NCI-H446 (cell line): ENCODE results near the gene PRKX.
"Not testable (repeated sequence)": the region's sequence is repeated elsewhere in the genome, so short reads cannot be mapped to it uniquely, and the experiment has no call there.

Experiments
- DNase-seq, 2 experiments: peaks; one replicate each; lab custom pipeline; 2025; lab: John Stamatoyannopoulos, UW

PRKX gene

GRCh38 chrX:3711331-3711917 lies 2.0 kb downstream of the PRKX start:
- DNase-seq, result no peak

GRCh38 chrX:3707673-3708274 lies 5.7 kb downstream of the PRKX start:
- not testable (repeated sequence) for DNase-seq

GRCh38 chrX:3706481-3706880 lies 7.0 kb downstream of the PRKX start:
- DNase-seq, result no peak

GRCh38 chrX:3703251-3703650 lies 10.2 kb downstream of the PRKX start:
- not testable (repeated sequence) for DNase-seq

- DNase-seq, result not testable (repeated sequence)
Observed at GRCh38 chrX:3702095-3702494, 11.4 kb downstream of the PRKX start.

- DNase-seq, result not testable (repeated sequence)
Observed at GRCh38 chrX:3701445-3701928, 12.0 kb downstream of the PRKX start.

GRCh38 chrX:3699821-3700381 lies 13.5 kb downstream of the PRKX start:
- DNase-seq, result no peak

GRCh38 chrX:3697701-3698279 lies 15.7 kb downstream of the PRKX start:
- peak; percentile 26 to 82 for DNase-seq

GRCh38 chrX:3697220-3697684 lies 16.2 kb downstream of the PRKX start:
- no peak for DNase-seq

GRCh38 chrX:3695536-3695935 lies 17.9 kb downstream of the PRKX start:
- DNase-seq, result no peak

- DNase-seq, result no peak
Observed at GRCh38 chrX:3690140-3690539, 23.3 kb downstream of the PRKX start.

- not testable (repeated sequence) for DNase-seq
Observed at GRCh38 chrX:3683236-3683635, 30.2 kb downstream of the PRKX start.

- DNase-seq, result no peak
Observed at GRCh38 chrX:3680459-3680858, 33.0 kb downstream of the PRKX start.

GRCh38 chrX:3679669-3680068 lies 33.8 kb downstream of the PRKX start:
- DNase-seq, result no peak

GRCh38 chrX:3678328-3678727 lies 35.1 kb downstream of the PRKX start:
- DNase-seq, result no peak

GRCh38 chrX:3674881-3675280 lies 38.6 kb downstream of the PRKX start:
- DNase-seq, result no peak

- no peak for DNase-seq
Observed at GRCh38 chrX:3669841-3670475, 43.5 kb downstream of the PRKX start.

- no peak for DNase-seq
Observed at GRCh38 chrX:3666975-3667374, 46.5 kb downstream of the PRKX start.

GRCh38 chrX:3664921-3665320 lies 48.5 kb downstream of the PRKX start:
- DNase-seq, result no peak

- not testable (repeated sequence) for DNase-seq
Observed at GRCh38 chrX:3663576-3664250, 49.7 kb downstream of the PRKX start.

- DNase-seq, result no peak
Observed at GRCh38 chrX:3659761-3660160, 53.7 kb downstream of the PRKX start.

- no peak for DNase-seq
Observed at GRCh38 chrX:3655181-3655580, 58.3 kb downstream of the PRKX start.
